ENCODE data around the gene PTPN2.

DNA sequence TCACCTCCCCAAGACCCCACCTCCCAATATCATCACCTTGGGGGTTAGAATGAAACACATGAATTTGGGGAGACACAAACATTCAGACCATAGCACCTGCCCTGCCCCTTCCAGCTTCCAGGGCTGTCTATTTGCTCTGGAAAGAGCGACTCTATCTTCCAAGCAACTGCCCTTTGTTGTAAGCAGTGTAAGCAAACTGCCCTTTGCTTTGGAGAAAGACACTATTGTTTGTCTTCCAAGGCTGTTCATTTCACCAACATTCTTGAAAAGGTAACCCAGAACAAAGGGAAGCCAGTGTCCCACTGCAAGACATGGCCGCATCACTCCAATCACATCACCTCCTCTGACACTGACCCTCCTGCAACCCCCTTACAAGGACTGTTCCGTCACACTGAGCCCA, 46.9 kb upstream of the PTPN2 start:
- TF ChIP-seq, protein P1, sequence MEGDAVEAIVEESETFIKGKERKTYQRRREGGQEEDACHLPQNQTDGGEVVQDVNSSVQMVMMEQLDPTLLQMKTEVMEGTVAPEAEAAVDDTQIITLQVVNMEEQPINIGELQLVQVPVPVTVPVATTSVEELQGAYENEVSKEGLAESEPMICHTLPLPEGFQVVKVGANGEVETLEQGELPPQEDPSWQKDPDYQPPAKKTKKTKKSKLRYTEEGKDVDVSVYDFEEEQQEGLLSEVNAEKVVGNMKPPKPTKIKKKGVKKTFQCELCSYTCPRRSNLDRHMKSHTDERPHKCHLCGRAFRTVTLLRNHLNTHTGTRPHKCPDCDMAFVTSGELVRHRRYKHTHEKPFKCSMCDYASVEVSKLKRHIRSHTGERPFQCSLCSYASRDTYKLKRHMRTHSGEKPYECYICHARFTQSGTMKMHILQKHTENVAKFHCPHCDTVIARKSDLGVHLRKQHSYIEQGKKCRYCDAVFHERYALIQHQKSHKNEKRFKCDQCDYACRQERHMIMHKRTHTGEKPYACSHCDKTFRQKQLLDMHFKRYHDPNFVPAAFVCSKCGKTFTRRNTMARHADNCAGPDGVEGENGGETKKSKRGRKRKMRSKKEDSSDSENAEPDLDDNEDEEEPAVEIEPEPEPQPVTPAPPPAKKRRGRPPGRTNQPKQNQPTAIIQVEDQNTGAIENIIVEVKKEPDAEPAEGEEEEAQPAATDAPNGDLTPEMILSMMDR (IDR thresholded peaks at IDR 0.05 in 2 of 3, conservative IDR thresholded peaks at IDR 0.05 in 1 of 3; ENCODE audit: insufficient read depth in 2 of 3, low read depth in 1 of 3, low read length in 3 of 3) = no peak
- TF ChIP-seq JUNB (CRISPR knock-in tag; conservative IDR thresholded peaks at IDR 0.05) (no peak), RCOR1 (IDR thresholded peaks at IDR 0.05; ENCODE audit: borderline replicate concordance in 1 of 2, low read depth in 2 of 2, low read length in 2 of 2) (no peak), ZNF124 (CRISPR knock-in tag; IDR thresholded peaks at IDR 0.05) (no peak), HDAC2 (IDR thresholded peaks at IDR 0.05) (no peak), POLR2AphosphoS5 (IDR thresholded peaks at IDR 0.05; ENCODE audit: control insufficient read depth, insufficient read depth, low read depth, low read length) (no peak), ZZZ3 (IDR thresholded peaks at IDR 0.05) (no peak), POLR2A (conservative IDR thresholded peaks at IDR 0.05) (no peak)
- TF ChIP-seq, protein P2, sequence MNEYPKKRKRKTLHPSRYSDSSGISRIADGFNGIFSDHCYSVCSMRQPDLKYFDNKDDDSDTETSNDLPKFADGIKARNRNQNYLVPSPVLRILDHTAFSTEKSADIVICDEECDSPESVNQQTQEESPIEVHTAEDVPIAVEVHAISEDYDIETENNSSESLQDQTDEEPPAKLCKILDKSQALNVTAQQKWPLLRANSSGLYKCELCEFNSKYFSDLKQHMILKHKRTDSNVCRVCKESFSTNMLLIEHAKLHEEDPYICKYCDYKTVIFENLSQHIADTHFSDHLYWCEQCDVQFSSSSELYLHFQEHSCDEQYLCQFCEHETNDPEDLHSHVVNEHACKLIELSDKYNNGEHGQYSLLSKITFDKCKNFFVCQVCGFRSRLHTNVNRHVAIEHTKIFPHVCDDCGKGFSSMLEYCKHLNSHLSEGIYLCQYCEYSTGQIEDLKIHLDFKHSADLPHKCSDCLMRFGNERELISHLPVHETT (CRISPR knock-in tag; conservative IDR thresholded peaks at IDR 0.05 in 1 of 2, IDR thresholded peaks at IDR 0.05 in 1 of 2) = no peak
- TF ChIP-seq, protein P3, sequence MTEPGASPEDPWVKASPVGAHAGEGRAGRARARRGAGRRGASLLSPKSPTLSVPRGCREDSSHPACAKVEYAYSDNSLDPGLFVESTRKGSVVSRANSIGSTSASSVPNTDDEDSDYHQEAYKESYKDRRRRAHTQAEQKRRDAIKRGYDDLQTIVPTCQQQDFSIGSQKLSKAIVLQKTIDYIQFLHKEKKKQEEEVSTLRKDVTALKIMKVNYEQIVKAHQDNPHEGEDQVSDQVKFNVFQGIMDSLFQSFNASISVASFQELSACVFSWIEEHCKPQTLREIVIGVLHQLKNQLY (CRISPR knock-in tag; conservative IDR thresholded peaks at IDR 0.05) = no peak

Data from K562 (cell line).